WTC11 (cell line): ENCODE results near the gene SORL1. TPM values are rescaled to one million over a fixed set of nuclear protein-coding genes. Genes with fewer than 3 reads are reported as not detected.

Experiments
- ATAC-seq: fragments of 200-7000 bp; cut with Tn5 transposase; 2 replicates; pipeline ENCODE4 v1.10.0; 2021; ENCODE audit warnings: mild to moderate bottlenecking, moderate library complexity
- CTCF ChIA-PET: fragments of 300-600 bp; sonication (Branson Sonifier 250); formaldehyde crosslinking; loops from one replicate; lab custom pipeline; 2021; ENCODE audit warnings: antibody characterized with exemption; lab: Charles Lee
- POLR2A ChIA-PET: fragments of 350-600 bp; sonication (Branson Sonifier 250); formaldehyde crosslinking; loops from one replicate; lab custom pipeline; 2021; ENCODE audit warnings: antibody characterized with exemption; lab: Charles Lee
- DNase-seq: peaks from one replicate; pipeline ENCODE4 v3.0.0; 2021; ENCODE audit warnings: low spot score
- H3K27ac Mint-ChIP-seq: 2 replicates; pipeline ENCODE4 v1.8.0; 2021; ENCODE audit warnings: mixed read lengths
- H3K27me3 Mint-ChIP-seq: 2 replicates; pipeline ENCODE4 v1.8.0; 2021; ENCODE audit warnings: low read depth, mild to moderate bottlenecking, moderate library complexity, mixed read lengths
- H3K36me3 Mint-ChIP-seq: 2 replicates; pipeline ENCODE4 v1.8.0; 2021; ENCODE audit warnings: mixed read lengths
- H3K4me1 Mint-ChIP-seq: 2 replicates; pipeline ENCODE4 v1.8.0; 2022; ENCODE audit warnings: mixed read lengths
- H3K4me3 Mint-ChIP-seq: 2 replicates; pipeline ENCODE4 v1.8.0; 2021; ENCODE audit warnings: mild to moderate bottlenecking, moderate library complexity, mixed read lengths
- H3K9me3 Mint-ChIP-seq: 2 replicates; pipeline ENCODE4 v1.8.0; 2021; ENCODE audit warnings: mixed read lengths
- ATF1 ChIP-seq: sonication (generic); formaldehyde crosslinking; IDR thresholded peaks from 2 replicates; pipeline ENCODE4 v1.8.1; 2023; ENCODE audit warnings: mild to moderate bottlenecking, moderate library complexity, missing genetic modification reagents
- CBFB ChIP-seq: sonication (generic); formaldehyde crosslinking; IDR thresholded peaks from 2 replicates; pipeline ENCODE4 v1.8.1; 2022; ENCODE audit warnings: mild to moderate bottlenecking, low read depth, missing genetic modification reagents
- ELF4 ChIP-seq: sonication (generic); formaldehyde crosslinking; IDR thresholded peaks from 2 replicates; pipeline ENCODE4 v1.8.1; 2022; ENCODE audit warnings: low read depth, mild to moderate bottlenecking, moderate library complexity, missing genetic modification reagents
- EMX1 ChIP-seq: fragments of 250-450 bp; sonication (Bioruptor Pico); IDR thresholded peaks from 2 replicates; pipeline ENCODE4 v1.8.0; 2021; ENCODE audit warnings: mild to moderate bottlenecking
- GABPB1 ChIP-seq: sonication (generic); formaldehyde crosslinking; IDR thresholded peaks from 2 replicates; pipeline ENCODE4 v1.8.1; 2023; ENCODE audit warnings: mild to moderate bottlenecking, missing genetic modification reagents
- IRF2 ChIP-seq: sonication (generic); formaldehyde crosslinking; IDR thresholded peaks from 2 replicates; pipeline ENCODE4 v1.8.0; 2022; ENCODE audit warnings: low read depth, missing genetic modification reagents, borderline replicate concordance
- JAZF1 ChIP-seq: fragments of 250-450 bp; sonication (Bioruptor Pico); IDR thresholded peaks from 2 replicates; pipeline ENCODE4 v1.9.0; 2021; ENCODE audit warnings: moderate library complexity, mild to moderate bottlenecking, inconsistent platforms
- NFYB ChIP-seq: sonication (generic); formaldehyde crosslinking; conservative IDR thresholded peaks from 2 replicates; pipeline ENCODE4 v1.8.0; 2022; ENCODE audit warnings: low read depth, missing genetic modification reagents
- PRRX2 ChIP-seq: fragments of 250-450 bp; sonication (Bioruptor Pico); IDR thresholded peaks from 2 replicates; pipeline ENCODE4 v1.8.0; 2021; ENCODE audit warnings: mild to moderate bottlenecking
- RORB ChIP-seq: fragments of 250-450 bp; sonication (Bioruptor Pico); IDR thresholded peaks from 2 replicates; pipeline ENCODE4 v1.9.0; 2021; ENCODE audit warnings: mild to moderate bottlenecking
- TEAD4 ChIP-seq: sonication (generic); formaldehyde crosslinking; IDR thresholded peaks from 2 replicates; pipeline ENCODE4 v1.8.0; 2022; ENCODE audit warnings: mild to moderate bottlenecking, missing genetic modification reagents
- ZNF138 ChIP-seq: sonication (generic); formaldehyde crosslinking; conservative IDR thresholded peaks from 2 replicates; pipeline ENCODE4 v1.8.1; 2022; ENCODE audit warnings: mild to moderate bottlenecking, moderate library complexity, missing genetic modification reagents
- ZNF263 ChIP-seq: sonication (generic); formaldehyde crosslinking; IDR thresholded peaks from 2 replicates; pipeline ENCODE4 v1.8.1; 2022; ENCODE audit warnings: low read depth, mild to moderate bottlenecking, moderate library complexity, missing genetic modification reagents
- ZNF671 ChIP-seq: fragments of 250-450 bp; sonication (Bioruptor Pico); IDR thresholded peaks from 2 replicates; pipeline ENCODE4 v1.8.0; 2021; ENCODE audit warnings: mild to moderate bottlenecking
- total RNA-seq: library from RNA; stranded (reverse); gene quantifications from 3 replicates; pipeline ENCODE4 v1.2.3, GENCODE V29; 2021
- TF ChIP-seq, protein P1 (sequence below): fragments of 250-450 bp; sonication (Bioruptor Pico); conservative IDR thresholded peaks from 2 replicates; pipeline ENCODE4 v1.9.0; 2021; ENCODE audit warnings: mild to moderate bottlenecking
- TF ChIP-seq, protein P2 (sequence below): sonication (generic); formaldehyde crosslinking; conservative IDR thresholded peaks from 2 replicates; pipeline ENCODE4 v1.8.1; 2023; ENCODE audit warnings: mild to moderate bottlenecking, low read depth, missing genetic modification reagents, moderate library complexity
- TF ChIP-seq, protein P3 (sequence below): sonication (generic); formaldehyde crosslinking; IDR thresholded peaks from 2 replicates; pipeline ENCODE4 v1.8.1; 2023; ENCODE audit warnings: mild to moderate bottlenecking, missing genetic modification reagents, moderate library complexity
- TF ChIP-seq, protein P4 (sequence below): fragments of 250-450 bp; sonication (Bioruptor Pico); IDR thresholded peaks from 2 replicates; pipeline ENCODE4 v1.9.0; 2021; ENCODE audit warnings: mild to moderate bottlenecking
- TF ChIP-seq, protein P5 (sequence below): sonication (generic); formaldehyde crosslinking; IDR thresholded peaks from 2 replicates; pipeline ENCODE4 v1.8.0; 2022; ENCODE audit warnings: mild to moderate bottlenecking, missing genetic modification reagents
- TF ChIP-seq, protein P6 (sequence below): sonication (generic); formaldehyde crosslinking; IDR thresholded peaks from 2 replicates; pipeline ENCODE4 v1.8.0; 2022; ENCODE audit warnings: mild to moderate bottlenecking, missing genetic modification reagents
- TF ChIP-seq, protein P7 (sequence below): sonication (generic); formaldehyde crosslinking; IDR thresholded peaks from 2 replicates; pipeline ENCODE4 v1.8.1; 2023; ENCODE audit warnings: mild to moderate bottlenecking, missing genetic modification reagents, moderate library complexity
- TF ChIP-seq, protein P8 (sequence below): fragments of 200-600 bp; IDR thresholded peaks from 2 replicates; pipeline ENCODE4 v1.8.0; 2022; ENCODE audit warnings: antibody characterized with exemption

SORL1 gene
- total RNA-seq, 1 experiment from 2014 or later = 87.1 TPM

DNA sequence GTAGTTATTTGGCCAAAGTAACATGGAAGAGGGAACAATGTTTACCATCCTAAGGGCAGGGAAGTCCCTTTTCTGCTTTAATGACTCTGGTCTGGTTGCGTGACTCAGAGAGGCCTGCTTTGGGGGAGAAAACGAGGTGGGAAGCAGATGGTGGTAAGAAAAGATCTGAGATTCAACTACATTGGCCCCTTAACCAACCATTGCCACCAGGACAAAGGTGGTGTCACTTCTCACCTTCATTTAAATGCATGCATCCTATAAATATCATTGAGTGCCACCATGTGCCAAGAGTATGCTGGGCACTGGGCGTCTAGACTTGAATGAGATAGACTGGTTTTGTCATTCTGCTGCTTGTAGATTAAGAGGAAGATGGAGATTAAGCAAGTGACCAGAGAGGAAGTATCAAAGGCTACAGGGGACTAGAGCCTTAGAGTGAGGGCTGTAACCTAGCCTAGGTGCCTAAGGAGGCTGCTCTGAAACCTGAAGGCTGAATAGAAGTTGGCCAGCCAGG, 3.6 kb upstream of the SORL1 start (continued):
- TF ChIP-seq, protein P1, sequence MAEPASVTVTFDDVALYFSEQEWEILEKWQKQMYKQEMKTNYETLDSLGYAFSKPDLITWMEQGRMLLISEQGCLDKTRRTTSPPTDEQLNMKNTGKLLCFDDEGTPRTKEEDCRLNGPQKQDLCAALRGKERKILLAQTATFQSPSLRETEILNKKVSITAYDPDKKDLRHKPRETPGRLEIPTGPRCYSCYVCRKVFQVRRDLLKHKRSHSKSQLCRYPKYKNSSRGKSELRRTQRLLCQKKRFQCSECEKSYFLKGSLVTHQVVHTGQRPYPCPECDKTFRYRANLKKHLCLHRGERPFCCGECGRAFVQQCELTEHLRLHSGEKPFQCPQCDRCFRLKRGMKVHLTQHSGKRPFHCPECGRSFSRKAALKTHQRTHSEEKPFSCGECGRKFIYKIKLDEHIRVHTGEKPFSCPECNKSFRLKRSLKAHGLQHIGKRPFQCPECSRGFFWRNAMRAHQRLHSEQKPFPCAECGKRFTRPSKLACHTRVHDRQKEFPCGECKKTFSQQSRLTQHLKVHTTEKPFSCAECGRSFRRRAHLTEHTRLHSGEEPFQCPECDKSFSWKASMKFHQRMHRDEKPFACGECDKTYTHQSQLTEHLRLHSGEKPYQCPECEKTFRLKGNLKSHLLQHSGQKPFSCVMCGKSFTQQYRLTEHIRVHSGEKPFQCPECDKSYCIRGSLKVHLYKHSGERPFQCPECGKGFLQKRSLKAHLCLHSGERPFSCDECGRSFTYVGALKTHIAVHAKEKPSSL (CRISPR knock-in tag) = no peak
- no peak for TF ChIP-seq ZNF263 (CRISPR knock-in tag)
- TF ChIP-seq, all 79 proteins: peak for 0

DNA sequence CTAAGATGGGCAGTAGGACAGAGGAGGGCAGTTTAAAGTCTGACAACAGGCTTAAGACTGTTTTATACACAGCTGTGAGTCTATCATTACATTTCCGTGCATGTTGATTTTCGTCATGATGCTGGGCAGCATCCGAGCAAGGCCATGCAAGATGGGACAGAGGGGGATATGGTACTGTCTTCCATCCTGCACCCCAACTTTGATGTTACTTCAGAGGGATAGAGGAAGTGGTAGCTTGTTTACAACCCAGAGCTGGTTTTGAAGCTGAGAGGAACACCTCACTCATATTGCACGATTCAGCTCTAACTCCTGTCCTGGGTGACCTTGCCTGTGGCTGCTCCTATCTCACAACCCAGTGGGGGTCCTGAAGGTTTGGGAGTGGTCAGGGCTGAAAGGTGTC, 3.0 kb upstream of the SORL1 start:
- no peak for TF ChIP-seq JAZF1 (CRISPR knock-in tag)
- DNase-seq (no peak), ATAC-seq (no peak)
- Mint-ChIP-seq H3K27ac (no peak overlapping the region), H3K36me3 (peaks cover 3% of the 10 kb centered on the region; the same call in 1 of the 2 replicates), H3K4me3 (no peak overlapping the region), H3K27me3 (peaks cover 15% of the 10 kb centered on the region), H3K9me3 (peaks cover 4% of the 10 kb centered on the region), H3K4me1 (peaks cover 79% of the 10 kb centered on the region)
- POLR2A ChIA-PET = no interaction called here
- CTCF ChIA-PET = interaction anchor here (0.5 to 1.2 kb wide), 3 partner anchors 19 to 424 kb away, joined by 3 to 4 read pairs (median 3); no protein-coding TSS in a partner anchor

DNA sequence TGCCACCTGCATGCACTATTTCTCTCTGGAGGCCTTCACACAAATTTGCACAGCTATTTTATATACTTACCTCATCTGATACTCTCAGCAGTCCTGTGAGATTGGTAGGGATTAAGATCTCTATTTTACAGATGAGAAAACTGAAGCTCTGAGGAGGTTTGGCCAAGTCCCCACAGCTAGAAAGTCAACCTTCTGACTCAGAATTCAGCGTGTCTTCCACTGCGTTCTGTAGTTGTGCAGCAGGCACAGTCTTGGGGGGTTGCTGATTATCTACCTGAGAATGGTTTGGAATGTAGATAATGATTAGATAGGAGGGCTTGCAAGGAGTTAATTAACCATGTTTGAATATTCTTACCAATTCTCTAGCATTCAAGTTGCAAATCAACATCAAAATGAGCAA, 2.5 kb upstream of the SORL1 start:
- H3K4me1 Mint-ChIP-seq = peaks cover 80% of the 10 kb centered on the region
- ATAC-seq (no peak), DNase-seq (no peak)
- TF ChIP-seq ELF4 (CRISPR knock-in tag) = no peak
- TF ChIP-seq CBFB (CRISPR knock-in tag) = no peak
- TF ChIP-seq GABPB1 (CRISPR knock-in tag) = no peak
- TF ChIP-seq, protein P2, sequence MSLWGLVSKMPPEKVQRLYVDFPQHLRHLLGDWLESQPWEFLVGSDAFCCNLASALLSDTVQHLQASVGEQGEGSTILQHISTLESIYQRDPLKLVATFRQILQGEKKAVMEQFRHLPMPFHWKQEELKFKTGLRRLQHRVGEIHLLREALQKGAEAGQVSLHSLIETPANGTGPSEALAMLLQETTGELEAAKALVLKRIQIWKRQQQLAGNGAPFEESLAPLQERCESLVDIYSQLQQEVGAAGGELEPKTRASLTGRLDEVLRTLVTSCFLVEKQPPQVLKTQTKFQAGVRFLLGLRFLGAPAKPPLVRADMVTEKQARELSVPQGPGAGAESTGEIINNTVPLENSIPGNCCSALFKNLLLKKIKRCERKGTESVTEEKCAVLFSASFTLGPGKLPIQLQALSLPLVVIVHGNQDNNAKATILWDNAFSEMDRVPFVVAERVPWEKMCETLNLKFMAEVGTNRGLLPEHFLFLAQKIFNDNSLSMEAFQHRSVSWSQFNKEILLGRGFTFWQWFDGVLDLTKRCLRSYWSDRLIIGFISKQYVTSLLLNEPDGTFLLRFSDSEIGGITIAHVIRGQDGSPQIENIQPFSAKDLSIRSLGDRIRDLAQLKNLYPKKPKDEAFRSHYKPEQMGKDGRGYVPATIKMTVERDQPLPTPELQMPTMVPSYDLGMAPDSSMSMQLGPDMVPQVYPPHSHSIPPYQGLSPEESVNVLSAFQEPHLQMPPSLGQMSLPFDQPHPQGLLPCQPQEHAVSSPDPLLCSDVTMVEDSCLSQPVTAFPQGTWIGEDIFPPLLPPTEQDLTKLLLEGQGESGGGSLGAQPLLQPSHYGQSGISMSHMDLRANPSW (CRISPR knock-in tag) = no peak
- TF ChIP-seq, protein P3, sequence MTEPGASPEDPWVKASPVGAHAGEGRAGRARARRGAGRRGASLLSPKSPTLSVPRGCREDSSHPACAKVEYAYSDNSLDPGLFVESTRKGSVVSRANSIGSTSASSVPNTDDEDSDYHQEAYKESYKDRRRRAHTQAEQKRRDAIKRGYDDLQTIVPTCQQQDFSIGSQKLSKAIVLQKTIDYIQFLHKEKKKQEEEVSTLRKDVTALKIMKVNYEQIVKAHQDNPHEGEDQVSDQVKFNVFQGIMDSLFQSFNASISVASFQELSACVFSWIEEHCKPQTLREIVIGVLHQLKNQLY (CRISPR knock-in tag) = no peak
- no peak for TF ChIP-seq IRF2 (CRISPR knock-in tag)
- TF ChIP-seq ZNF138 (CRISPR knock-in tag) = no peak
- no peak for TF ChIP-seq PRRX2 (CRISPR knock-in tag)
- TF ChIP-seq RORB = no peak
- TF ChIP-seq JAZF1 (CRISPR knock-in tag) = no peak
- no peak for TF ChIP-seq EMX1
- TF ChIP-seq NFYB (CRISPR knock-in tag) = no peak
- TF ChIP-seq ZNF671 (CRISPR knock-in tag) = no peak
- TF ChIP-seq, protein P4, sequence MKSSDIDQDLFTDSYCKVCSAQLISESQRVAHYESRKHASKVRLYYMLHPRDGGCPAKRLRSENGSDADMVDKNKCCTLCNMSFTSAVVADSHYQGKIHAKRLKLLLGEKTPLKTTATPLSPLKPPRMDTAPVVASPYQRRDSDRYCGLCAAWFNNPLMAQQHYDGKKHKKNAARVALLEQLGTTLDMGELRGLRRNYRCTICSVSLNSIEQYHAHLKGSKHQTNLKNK (CRISPR knock-in tag) = no peak
- TF ChIP-seq, protein P5, sequence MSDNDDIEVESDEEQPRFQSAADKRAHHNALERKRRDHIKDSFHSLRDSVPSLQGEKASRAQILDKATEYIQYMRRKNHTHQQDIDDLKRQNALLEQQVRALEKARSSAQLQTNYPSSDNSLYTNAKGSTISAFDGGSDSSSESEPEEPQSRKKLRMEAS (CRISPR knock-in tag) = no peak
- TF ChIP-seq, protein P6, sequence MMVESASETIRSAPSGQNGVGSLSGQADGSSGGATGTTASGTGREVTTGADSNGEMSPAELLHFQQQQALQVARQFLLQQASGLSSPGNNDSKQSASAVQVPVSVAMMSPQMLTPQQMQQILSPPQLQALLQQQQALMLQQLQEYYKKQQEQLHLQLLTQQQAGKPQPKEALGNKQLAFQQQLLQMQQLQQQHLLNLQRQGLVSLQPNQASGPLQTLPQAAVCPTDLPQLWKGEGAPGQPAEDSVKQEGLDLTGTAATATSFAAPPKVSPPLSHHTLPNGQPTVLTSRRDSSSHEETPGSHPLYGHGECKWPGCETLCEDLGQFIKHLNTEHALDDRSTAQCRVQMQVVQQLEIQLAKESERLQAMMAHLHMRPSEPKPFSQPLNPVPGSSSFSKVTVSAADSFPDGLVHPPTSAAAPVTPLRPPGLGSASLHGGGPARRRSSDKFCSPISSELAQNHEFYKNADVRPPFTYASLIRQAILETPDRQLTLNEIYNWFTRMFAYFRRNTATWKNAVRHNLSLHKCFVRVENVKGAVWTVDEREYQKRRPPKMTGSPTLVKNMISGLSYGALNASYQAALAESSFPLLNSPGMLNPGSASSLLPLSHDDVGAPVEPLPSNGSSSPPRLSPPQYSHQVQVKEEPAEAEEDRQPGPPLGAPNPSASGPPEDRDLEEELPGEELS (CRISPR knock-in tag) = no peak
- no peak for TF ChIP-seq TEAD4
- TF ChIP-seq, protein P7, sequence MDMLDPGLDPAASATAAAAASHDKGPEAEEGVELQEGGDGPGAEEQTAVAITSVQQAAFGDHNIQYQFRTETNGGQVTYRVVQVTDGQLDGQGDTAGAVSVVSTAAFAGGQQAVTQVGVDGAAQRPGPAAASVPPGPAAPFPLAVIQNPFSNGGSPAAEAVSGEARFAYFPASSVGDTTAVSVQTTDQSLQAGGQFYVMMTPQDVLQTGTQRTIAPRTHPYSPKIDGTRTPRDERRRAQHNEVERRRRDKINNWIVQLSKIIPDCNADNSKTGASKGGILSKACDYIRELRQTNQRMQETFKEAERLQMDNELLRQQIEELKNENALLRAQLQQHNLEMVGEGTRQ = no peak
- TF ChIP-seq, protein P8, sequence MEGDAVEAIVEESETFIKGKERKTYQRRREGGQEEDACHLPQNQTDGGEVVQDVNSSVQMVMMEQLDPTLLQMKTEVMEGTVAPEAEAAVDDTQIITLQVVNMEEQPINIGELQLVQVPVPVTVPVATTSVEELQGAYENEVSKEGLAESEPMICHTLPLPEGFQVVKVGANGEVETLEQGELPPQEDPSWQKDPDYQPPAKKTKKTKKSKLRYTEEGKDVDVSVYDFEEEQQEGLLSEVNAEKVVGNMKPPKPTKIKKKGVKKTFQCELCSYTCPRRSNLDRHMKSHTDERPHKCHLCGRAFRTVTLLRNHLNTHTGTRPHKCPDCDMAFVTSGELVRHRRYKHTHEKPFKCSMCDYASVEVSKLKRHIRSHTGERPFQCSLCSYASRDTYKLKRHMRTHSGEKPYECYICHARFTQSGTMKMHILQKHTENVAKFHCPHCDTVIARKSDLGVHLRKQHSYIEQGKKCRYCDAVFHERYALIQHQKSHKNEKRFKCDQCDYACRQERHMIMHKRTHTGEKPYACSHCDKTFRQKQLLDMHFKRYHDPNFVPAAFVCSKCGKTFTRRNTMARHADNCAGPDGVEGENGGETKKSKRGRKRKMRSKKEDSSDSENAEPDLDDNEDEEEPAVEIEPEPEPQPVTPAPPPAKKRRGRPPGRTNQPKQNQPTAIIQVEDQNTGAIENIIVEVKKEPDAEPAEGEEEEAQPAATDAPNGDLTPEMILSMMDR = no peak
- no peak for TF ChIP-seq ATF1 (CRISPR knock-in tag)
- TF ChIP-seq, all 79 proteins: peak for 0
- Mint-ChIP-seq H3K4me3 (no peak overlapping the region), H3K27ac (no peak overlapping the region), H3K27me3 (peaks cover 15% of the 10 kb centered on the region), H3K36me3 (peaks cover 3% of the 10 kb centered on the region; the same call in 1 of the 2 replicates), H3K9me3 (peaks cover 4% of the 10 kb centered on the region)
- POLR2A ChIA-PET = no interaction called here
- CTCF ChIA-PET = interaction anchor here (0.5 to 1.2 kb wide), 3 partner anchors 18 to 425 kb away, joined by 3 to 4 read pairs (median 3); no protein-coding TSS in a partner anchor
